Measurements from ENCODE around the gene CERKL. TPM values are rescaled to one million over a fixed set of nuclear protein-coding genes. Genes with fewer than 3 reads are reported as not detected.

The CERKL gene
- total RNA-seq, 1 donor from 2014 or later, result not detected

DNA sequence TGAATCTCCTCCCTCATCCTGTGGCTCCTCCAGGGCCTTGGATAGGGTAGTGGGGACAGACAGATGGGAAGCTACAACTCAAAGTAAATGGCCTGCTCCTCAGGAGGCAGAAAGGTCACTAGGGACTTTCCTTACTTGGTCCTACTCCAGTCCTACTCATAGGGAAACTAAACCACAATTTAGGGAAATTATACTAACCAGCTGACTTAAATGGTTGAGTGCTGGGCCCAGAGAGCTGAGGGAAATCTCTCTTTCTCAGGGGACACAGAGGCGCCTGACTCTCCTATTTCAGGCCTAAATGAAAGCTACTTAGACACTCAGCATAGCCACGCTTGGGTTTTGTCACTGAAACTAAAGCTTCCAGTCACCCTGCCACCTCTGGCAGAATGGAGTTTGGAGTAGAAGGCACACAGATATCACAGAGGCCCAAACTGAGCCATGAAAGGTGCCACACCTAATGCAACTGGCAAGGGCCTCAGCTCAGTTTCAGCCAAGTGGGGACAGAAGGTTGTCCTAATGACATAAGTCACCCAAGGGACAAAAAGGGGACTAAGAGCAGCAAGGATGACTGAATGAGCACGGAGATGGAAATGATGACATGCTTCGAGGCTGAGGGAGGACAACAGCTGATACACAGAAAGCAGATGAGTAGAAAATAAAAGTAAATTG lies 24.0 kb downstream of the CERKL start:
- no peak overlapping the region for H3K4me3 ChIP-seq
- DNase-seq, result no peak
- intact Hi-C loops (cut with micrococcal nuclease), result no loop called here
- TF ChIP-seq, protein P1, sequence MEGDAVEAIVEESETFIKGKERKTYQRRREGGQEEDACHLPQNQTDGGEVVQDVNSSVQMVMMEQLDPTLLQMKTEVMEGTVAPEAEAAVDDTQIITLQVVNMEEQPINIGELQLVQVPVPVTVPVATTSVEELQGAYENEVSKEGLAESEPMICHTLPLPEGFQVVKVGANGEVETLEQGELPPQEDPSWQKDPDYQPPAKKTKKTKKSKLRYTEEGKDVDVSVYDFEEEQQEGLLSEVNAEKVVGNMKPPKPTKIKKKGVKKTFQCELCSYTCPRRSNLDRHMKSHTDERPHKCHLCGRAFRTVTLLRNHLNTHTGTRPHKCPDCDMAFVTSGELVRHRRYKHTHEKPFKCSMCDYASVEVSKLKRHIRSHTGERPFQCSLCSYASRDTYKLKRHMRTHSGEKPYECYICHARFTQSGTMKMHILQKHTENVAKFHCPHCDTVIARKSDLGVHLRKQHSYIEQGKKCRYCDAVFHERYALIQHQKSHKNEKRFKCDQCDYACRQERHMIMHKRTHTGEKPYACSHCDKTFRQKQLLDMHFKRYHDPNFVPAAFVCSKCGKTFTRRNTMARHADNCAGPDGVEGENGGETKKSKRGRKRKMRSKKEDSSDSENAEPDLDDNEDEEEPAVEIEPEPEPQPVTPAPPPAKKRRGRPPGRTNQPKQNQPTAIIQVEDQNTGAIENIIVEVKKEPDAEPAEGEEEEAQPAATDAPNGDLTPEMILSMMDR (IDR thresholded peaks at IDR 0.05; ENCODE audit: borderline replicate concordance), result no peak
- H3K27me3 ChIP-seq (ENCODE audit: low read depth), result no peaks in the 10 kb centered on the region
- no peaks in the 10 kb centered on the region for H3K9me3 ChIP-seq (replicated peaks)
- no peak overlapping the region for H3K27ac ChIP-seq (replicated peaks)
- H3K36me3 ChIP-seq, result no peaks in the 10 kb centered on the region
- no peaks in the 10 kb centered on the region for H3K4me1 ChIP-seq

DNA sequence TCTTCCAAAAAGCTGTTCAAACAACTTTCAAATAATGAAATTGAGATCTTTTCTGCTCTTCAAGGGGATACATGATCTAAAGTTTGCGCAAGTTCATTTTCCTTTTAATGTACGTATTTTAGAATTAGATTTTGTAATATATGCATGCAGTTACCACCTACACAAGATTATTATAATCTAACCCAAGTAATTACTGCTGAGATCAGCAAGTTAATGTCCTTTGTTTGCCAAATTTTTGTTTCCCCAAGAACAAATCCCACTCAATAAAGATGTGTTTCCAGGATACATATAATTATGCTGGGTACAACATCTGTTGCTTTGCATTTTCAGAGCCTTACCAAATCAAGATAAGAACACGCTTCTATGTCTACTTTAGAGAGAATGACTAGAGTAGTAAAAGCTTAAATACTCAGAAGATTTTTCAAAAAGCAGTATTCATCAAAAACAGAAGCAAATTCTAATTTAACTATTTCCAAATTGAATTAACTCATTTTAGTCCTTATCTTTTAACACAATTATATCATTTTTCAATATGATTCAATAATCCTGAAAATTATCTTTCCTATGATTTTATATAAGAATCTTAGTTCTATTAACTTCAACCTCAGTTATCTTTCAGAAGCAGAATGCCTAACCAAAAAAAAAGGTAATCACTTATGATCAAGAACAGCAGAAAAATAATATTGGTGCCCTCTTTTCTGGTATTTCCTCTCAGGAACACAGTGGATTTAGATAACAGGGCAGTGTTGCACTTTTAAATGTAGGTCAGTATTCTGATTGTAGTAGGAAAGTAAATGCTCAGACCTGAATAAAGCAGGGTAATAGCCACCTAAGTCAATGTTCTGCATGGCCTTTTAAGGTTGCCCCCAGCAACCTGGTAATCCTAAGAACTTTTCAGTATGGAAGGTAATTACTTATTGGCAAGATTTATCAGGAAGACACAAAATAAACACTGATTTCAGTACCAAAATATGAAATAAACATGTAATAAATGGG lies 28.0 kb downstream of the CERKL start:
- DNase-seq, result no peak
- Histone ChIP-seq H3K27ac (replicated peaks) (no peak overlapping the region), H3K9me3 (replicated peaks) (no peaks in the 10 kb centered on the region), H3K4me3 (no peak overlapping the region), H3K4me1 (no peaks in the 10 kb centered on the region), H3K36me3 (no peaks in the 10 kb centered on the region), H3K27me3 (ENCODE audit: low read depth) (peaks cover 7% of the 10 kb centered on the region)
- intact Hi-C loops (cut with micrococcal nuclease), result no loop called here
- TF ChIP-seq, protein P1 (IDR thresholded peaks at IDR 0.05; ENCODE audit: borderline replicate concordance), result no peak

- H3K4me3 ChIP-seq, result no peak overlapping the region
- H3K27ac ChIP-seq (replicated peaks), result no peak overlapping the region
- H3K9me3 ChIP-seq (replicated peaks), result no peaks in the 10 kb centered on the region
- DNase-seq, result no peak
- no peaks in the 10 kb centered on the region for H3K4me1 ChIP-seq
- TF ChIP-seq, protein P1 (IDR thresholded peaks at IDR 0.05; ENCODE audit: borderline replicate concordance), result no peak
- no peaks in the 10 kb centered on the region for H3K36me3 ChIP-seq
- intact Hi-C loops (cut with micrococcal nuclease), result no loop called here
- H3K27me3 ChIP-seq (ENCODE audit: low read depth), result peaks cover 15% of the 10 kb centered on the region
These were observed 29.4 kb downstream of the CERKL start for GRCh38 chr2:181627545-181627944.

- no peak overlapping the region for H3K27ac ChIP-seq (replicated peaks)
- DNase-seq, result no peak
- H3K4me3 ChIP-seq, result no peak overlapping the region
- intact Hi-C loops (cut with micrococcal nuclease), result no loop called here
- H3K4me1 ChIP-seq, result no peaks in the 10 kb centered on the region
- H3K9me3 ChIP-seq (replicated peaks), result no peaks in the 10 kb centered on the region
- H3K36me3 ChIP-seq, result no peaks in the 10 kb centered on the region
- TF ChIP-seq, protein P1 (IDR thresholded peaks at IDR 0.05; ENCODE audit: borderline replicate concordance), result no peak
- peaks cover 15% of the 10 kb centered on the region for H3K27me3 ChIP-seq (ENCODE audit: low read depth)
These were observed 30.2 kb downstream of the CERKL start for GRCh38 chr2:181626671-181627070.

DNA sequence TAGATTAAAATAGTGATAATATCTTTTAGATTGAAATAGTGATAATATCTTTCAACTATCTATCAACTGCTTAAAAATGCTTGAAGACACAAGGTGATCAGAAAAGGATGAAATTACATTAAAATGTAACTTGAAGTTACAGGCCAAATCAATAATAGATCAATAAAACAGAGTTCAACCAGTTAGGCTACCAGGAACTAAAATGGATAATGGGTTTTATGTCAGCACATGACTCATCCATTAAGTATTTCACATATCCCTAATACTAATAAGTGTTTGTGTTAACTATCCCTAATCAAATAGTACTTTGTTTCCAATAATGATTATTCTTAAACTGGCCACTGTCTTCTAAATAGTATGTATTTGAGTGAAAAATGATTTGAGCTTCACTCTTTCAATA lies 33.7 kb downstream of the CERKL start:
- H3K4me1 ChIP-seq, result no peaks in the 10 kb centered on the region
- H3K27ac ChIP-seq (replicated peaks), result no peak overlapping the region
- H3K9me3 ChIP-seq (replicated peaks), result no peaks in the 10 kb centered on the region
- H3K36me3 ChIP-seq, result no peaks in the 10 kb centered on the region
- H3K4me3 ChIP-seq, result no peak overlapping the region
- peaks cover 15% of the 10 kb centered on the region for H3K27me3 ChIP-seq (ENCODE audit: low read depth)
- no peak for DNase-seq
- TF ChIP-seq, protein P1 (IDR thresholded peaks at IDR 0.05; ENCODE audit: borderline replicate concordance), result no peak
- intact Hi-C loops (cut with micrococcal nuclease), result no loop called here

All from left ventricle myocardium inferior (tissue), 1 donor.